HG02623 (cell line): ENCODE results near the gene NAT8L.

Experiments
- ATAC-seq: cut with Tn5 transposase; IDR thresholded peaks from one replicate; pipeline ENCODE4 v1.9.1; 2021; ENCODE audit warnings: moderate library complexity; ENCODE audit not compliant: unreplicated experiment

The NAT8L gene

GRCh38 chr4:2062808-2063524 is 3.8 kb downstream of the NAT8L start:
- ATAC-seq = no peak

DNA sequence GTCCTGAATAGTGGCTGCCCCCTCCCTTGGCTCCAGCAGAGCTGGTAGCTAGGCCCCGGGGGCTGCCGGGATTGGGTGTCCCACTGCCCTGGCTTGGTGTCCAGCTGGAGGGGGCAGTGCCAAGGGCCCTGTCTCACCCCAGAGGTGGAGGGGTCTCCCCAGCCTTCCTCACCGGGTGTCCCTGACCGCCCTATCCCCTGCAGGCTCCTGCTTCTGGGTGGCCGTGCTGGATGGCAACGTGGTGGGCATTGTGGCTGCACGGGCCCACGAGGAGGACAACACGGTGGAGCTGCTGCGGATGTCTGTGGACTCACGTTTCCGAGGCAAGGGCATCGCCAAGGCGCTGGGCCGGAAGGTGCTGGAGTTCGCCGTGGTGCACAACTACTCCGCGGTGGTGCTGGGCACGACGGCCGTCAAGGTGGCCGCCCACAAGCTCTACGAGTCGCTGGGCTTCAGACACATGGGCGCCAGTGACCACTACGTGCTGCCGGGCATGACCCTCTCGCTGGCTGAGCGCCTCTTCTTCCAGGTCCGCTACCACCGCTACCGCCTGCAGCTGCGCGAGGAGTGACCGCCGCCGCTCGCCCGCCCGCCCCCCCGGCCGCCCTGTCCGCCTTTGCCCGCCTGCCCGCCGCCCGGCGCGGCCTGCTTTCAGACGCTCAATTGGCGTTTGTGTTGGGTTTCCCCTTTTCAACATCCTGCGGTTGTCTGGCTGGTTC is 4.6 kb downstream of the NAT8L start:
- no peak for ATAC-seq

DNA sequence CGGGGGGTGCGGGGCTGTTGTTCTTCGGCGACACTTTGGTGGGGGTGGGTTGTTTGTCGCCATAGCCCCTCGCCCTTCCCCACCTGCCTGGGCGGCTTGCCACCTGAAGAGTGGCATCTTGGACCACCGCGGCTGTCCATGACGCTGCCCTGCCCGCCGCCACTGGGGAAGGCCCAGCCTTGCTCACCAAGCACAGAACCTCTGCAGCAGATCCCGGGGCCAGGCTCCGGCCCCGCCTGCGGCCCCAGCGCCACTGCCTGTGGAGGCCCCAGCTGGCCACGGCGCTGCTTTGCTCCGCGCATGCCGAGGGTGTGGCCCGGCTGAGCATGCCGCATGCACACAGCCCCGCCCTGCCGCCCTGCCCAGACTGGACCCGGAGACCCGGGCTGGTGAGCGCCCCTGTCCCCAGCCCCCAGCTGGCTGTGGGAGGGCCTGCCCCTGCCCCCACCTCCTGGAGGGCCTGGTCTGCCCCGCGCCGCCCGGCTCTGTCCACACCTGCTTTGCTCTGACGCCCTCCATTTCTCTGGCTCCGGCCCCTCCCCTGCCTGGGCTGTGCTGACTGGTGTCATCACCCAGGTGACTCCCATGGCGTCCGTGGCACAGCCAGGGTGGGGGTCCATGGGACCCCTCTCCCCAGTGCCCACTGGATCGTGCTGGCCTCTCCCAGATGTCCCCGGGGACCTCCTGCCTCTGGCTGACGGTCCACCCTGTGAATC is 5.3 kb downstream of the NAT8L start:
- no peak for ATAC-seq

GRCh38 chr4:2065106-2065930 is 6.2 kb downstream of the NAT8L start:
- ATAC-seq = no peak

- no peak for ATAC-seq
Measured at GRCh38 chr4:2066011-2066551, 7.0 kb downstream of the NAT8L start.

- no peak for ATAC-seq
Measured at GRCh38 chr4:2066571-2067445, 7.7 kb downstream of the NAT8L start.

- ATAC-seq = no peak
Measured at GRCh38 chr4:2067446-2068197, 8.5 kb downstream of the NAT8L start.

- ATAC-seq = no peak
Measured at GRCh38 chr4:2068198-2068470, 9.0 kb downstream of the NAT8L start.

DNA sequence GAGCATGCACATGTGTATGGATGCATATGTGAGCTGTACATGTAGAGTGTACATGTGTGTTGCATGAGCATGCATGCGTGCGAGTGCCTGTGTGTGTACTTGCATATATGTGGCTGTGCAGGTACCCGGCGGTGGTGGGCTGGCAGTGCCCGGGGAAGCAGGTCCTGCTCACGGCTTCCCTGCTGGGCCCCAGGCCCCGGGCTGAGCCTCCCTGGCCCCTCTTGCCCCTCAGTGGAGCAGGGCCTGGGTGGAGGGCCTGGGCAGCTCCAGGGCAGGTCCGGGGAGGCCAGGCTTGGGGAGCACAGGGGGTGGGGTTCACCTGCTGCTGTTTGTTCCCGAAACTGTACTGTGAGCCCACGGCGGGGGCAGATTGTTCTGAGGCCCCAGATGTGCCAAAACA is 9.4 kb downstream of the NAT8L start:
- ATAC-seq = no peak

GRCh38 chr4:2069161-2069971 is 10.2 kb downstream of the NAT8L start:
- no peak for ATAC-seq

DNA sequence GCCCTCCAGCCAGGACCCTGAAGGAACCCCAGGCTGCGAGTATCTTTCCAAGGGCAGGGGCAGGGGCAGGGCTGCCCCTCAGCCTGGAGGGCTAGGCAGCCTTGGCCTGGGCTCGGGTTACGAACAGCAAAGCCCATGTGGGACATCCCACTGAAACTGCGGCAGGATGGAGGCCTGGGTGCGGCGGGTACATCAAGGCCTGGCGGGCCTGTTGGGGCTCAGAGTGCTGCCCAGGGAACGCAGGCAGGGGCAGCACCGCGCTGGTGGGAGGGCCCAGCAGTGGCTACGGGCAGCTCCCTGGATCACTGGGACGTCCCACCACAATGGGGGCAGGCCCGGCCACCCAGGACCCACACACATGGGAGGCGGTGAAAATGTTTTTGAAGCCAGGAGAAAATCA is 10.9 kb downstream of the NAT8L start:
- ATAC-seq = no peak

GRCh38 chr4:2070421-2071251 is 11.5 kb downstream of the NAT8L start:
- ATAC-seq = no peak

DNA sequence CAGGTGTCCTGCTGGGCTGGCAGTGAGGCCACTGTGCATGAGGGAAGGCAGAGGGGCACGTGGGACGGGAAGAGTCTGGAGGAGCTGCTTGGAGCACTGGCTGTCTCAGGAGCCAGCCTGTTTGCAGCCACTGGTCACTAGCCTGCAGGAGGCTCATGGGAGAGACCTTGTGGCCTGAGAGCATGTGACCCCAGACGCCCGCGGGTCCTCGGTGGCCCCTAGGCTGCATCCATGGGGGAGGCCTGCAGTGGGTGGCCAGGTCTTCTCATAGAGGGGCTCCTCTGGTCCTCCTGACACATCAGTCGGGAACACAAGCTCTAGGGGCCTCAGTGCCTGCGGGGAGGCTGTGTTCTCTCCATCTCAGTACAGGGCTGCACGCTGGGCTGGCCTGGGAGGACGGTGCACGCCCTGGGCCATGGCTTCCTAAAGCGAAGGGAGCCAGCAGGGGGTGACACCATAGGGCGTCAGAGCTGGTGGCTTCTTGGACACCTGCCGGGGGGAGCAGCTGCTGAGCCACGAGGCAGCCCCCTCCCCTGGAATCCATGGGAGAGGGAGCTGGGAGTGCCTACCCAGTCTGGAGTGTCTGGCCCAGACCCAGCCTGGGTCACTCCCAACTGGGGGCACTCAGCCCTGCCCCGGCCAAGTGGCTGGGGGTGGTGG is 12.3 kb downstream of the NAT8L start:
- ATAC-seq = no peak

- no peak for ATAC-seq
Measured at GRCh38 chr4:2071912-2072867, 13.1 kb downstream of the NAT8L start.

DNA sequence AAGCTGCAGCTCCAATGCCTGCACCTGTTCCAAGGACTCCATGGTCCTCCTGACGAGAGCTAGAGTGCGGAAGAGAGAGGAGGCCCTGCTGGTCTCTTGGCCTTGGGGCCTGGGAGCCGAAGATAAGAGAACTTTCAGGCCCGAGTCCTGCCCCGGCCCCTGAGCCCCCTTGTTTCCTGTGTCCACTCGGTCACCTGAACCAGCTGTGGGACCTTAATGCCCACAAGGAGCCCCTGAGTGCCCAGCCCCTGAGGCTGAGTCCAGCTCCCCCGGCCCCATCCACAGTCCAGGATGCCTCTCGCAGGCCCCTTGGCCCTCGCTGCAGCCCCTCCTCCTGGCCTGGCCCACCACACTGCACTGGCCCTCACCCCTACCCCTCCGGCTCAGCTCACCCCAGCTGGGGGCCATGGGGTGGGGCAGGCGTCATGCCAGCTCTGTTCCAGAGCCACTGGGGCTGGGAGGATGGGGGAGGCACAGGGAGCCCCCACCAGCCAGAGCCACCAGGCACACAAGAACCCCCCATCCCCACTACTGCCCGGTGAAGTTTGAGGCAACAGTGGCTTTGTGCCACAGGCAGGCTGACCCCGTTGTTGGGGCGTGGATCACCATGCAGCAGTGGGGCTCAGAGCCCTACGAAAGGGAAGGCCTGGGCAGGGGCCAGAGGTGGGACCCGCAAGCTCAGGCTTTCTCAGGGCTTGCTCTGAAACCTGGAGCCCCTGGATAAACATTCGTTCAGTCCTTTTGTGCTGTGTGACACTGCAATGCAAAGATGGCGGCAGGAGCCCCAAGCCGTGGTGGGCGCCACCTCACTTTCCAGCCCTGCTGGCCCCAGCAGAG is 14.1 kb downstream of the NAT8L start:
- no peak for ATAC-seq
